ENCODE data around the gene HTR4.

DNA sequence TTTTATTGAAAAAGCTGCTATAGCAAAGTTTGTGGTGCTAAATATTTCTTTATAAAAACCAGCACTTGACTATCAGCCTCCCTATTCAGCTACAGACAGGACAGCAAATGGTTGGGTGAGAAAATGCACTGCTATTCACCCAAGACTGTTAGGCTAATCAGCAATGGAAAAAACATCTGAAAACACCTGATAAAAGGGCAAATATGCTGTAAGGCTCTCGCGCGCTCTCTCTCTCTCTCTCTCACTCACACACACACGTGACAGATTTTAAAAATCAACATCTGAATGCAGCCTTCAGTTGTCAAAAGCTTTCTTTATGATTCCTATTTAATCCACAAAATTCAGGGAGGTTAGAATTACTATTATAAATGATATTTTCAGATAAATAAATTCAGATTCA lies 80.2 kb downstream of the HTR4 start:
- TF ChIP-seq EP300 (IDR thresholded peaks at IDR 0.05) = no peak
- TF ChIP-seq, protein P1, sequence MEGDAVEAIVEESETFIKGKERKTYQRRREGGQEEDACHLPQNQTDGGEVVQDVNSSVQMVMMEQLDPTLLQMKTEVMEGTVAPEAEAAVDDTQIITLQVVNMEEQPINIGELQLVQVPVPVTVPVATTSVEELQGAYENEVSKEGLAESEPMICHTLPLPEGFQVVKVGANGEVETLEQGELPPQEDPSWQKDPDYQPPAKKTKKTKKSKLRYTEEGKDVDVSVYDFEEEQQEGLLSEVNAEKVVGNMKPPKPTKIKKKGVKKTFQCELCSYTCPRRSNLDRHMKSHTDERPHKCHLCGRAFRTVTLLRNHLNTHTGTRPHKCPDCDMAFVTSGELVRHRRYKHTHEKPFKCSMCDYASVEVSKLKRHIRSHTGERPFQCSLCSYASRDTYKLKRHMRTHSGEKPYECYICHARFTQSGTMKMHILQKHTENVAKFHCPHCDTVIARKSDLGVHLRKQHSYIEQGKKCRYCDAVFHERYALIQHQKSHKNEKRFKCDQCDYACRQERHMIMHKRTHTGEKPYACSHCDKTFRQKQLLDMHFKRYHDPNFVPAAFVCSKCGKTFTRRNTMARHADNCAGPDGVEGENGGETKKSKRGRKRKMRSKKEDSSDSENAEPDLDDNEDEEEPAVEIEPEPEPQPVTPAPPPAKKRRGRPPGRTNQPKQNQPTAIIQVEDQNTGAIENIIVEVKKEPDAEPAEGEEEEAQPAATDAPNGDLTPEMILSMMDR (IDR thresholded peaks at IDR 0.05) = no peak
- TF ChIP-seq POLR2A (IDR thresholded peaks at IDR 0.05) = no peak

Measured in tibial nerve (tissue), 4 donors.